IPS-11a (cell line): ENCODE results near the gene INO80.
A peak's percentile ranks its signal among the peaks of the same experiment; 100 is the strongest.
"Not testable (repeated sequence)": the region's sequence is repeated elsewhere in the genome, so short reads cannot be mapped to it uniquely, and the experiment has no call there.

Experiments used
- H3K4me3 ChIP-seq: one replicate; pipeline ENCODE4 v1.5.1; 2013; ENCODE audit warnings: low read depth, low read length, control low read depth

The INO80 gene

DNA sequence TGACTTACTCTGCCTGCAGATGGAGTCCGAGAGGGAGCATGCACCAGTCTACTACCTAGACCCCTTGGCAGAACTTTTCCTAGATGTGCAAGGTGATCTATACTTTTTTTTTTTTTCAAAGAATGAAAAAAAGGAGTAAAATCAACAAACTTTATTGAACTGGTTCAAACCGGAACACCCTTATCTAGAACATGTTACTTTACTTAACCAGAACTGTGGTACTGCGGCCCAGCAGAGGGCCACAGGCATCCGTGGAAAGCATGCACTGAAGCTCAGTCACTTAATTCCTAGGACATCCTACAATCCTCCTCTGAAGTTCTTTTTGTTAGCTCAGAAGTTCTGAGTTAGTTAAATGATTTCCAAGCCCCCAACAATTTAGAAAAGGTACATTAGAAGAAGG, 141.2 kb downstream of the INO80 start:
- no peak overlapping the region for H3K4me3 ChIP-seq

DNA sequence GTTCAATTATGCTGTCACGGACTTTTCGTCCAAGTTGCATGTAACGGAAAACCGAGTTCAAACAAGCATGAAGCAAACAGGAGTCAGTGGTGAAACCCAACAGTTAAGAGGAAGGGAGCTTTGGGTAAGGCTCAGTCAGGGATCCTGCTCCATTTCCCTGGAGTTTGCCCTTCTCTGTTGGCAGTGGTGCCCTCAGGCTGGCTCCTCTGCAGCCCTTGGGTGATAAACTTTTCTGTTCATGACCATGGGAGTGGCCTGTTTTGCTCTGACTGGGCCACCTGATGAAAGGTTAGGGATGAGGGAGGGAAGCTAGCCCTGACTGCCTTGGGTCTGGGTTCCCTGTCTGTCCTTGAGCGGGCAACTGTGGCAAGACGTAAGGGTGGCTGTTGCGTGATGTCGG, 146.7 kb downstream of the INO80 start:
- H3K4me3 ChIP-seq, result no peak overlapping the region

DNA sequence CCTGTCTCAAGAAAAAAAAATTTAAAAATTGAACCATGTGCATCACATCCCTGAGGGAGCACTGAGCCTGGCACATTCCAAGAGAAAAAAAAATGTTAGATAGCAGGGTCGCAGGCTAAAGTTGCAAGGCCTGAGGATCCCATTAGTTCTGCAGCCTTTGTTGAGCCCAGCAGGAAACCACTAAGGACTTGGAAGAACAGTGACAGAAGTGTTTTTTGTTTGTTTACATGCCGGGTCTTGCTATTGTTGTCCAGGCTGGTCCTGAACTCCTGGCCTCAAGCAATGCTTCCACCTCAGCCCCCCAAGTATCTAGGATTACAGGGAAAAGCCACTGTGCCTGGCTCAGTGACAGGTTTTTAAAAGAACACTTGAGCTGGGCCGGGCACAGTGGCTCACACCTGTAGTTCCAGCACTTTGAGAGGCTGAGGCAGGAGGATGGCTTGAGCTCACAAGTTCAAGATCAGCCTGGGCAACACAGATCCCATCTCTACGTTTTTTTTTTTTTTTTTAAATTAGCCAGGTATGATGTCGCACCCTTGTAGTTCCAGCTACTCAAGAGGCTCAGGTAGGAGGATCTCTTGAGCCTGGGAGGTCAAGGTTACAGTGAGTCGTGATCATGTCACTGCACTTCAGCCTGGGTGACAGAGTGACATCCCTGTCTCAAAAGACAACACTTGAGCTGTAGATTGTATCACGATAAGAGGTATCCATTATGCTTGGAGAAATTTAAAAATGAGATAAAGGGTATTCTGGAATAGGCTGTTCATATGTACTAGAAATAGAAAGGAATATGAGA, 147.6 kb downstream of the INO80 start:
- no peak overlapping the region for H3K4me3 ChIP-seq

DNA sequence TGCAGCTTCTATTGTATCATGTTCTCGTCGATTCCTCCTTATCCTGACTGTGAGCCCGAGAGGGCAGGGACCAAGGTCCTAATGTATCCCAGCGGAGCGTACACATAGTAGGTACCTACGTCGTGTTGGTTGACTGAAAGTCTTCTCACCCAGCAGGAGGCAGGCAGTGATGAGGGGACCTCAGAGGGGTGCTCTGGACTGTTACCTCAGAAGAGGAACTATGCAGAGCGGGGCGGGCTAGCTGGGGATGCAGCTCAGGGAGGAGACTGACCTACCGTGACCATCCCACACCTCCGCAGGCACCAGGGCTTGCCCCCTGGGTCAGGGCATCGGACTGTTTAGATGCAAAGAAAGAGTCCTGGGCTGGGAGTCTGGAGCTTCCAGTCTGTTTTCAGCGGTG, 151.4 kb downstream of the INO80 start:
- H3K4me3 ChIP-seq, result no peak overlapping the region

DNA sequence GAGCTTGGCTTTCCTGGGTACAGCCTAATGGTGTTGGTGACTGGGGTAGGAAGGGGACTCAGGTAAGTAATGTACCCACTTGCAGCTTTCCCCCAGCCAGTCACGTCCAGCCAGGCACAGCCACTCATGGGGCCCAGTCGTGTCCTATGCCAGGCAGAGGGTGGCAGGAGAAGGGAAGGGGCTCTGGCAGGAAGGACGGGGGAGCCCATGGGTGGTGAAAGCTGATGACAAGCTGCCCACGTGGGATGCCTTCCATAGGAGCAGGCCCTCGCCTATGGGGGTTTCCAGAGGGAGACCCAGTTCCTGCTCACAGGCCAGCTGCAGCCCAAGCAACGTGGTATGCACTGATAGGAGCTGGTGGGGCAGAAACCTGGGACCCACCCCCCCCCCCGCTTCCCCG, 152.1 kb downstream of the INO80 start:
- no peak overlapping the region for H3K4me3 ChIP-seq

- no peak overlapping the region for H3K4me3 ChIP-seq
These were observed 152.9 kb downstream of the INO80 start for GRCh38 chr15:40963201-40963600.

- H3K4me3 ChIP-seq, result not testable (repeated sequence)
These were observed 153.8 kb downstream of the INO80 start for GRCh38 chr15:40962317-40962716.

DNA sequence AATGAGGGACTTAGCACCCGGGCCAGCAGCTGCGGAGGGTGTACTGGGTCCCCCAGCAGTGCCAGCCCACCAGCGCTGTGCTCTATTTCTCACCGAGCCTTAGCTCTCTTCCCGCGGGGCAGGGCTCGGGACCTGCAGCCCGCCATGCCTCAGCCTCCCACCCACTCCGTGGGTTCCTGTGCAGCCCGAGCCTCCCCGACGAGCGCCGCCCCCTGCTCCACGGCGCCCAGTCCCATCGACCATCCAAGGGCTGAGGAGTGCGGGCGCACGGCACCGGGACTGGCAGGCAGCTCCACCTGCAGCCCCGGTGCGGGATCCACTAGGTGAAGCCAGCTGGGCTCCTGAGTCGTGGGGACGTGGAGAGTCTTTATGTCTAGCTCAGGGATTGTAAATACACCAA, 154.3 kb downstream of the INO80 start:
- H3K4me3 ChIP-seq, result not testable (repeated sequence)

DNA sequence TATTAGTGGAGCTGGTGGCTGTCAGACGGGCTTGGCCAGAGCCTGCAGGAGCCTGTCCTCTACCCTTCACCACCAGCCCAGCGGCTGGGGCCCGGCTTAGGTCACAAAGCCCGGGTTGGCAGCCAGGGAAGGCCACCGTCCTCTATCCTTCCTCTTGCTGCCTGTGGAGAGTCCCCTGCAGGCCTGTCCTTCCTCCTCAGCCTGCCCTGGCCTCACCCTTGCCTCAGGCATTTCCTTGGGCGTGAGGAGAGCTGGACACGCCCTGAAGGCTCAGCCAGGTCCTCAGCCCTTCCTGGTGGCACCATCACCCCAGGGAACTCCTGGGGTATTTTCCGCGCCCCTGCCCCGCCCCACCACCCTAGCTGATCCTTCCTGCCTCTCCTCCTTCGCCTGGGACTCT, 155.2 kb downstream of the INO80 start:
- H3K4me3 ChIP-seq, result no peak overlapping the region

- no peak overlapping the region for H3K4me3 ChIP-seq
These were observed 155.8 kb downstream of the INO80 start for GRCh38 chr15:40960151-40960885.

- H3K4me3 ChIP-seq, result no peak overlapping the region
These were observed 156.5 kb downstream of the INO80 start for GRCh38 chr15:40959331-40960141.

- H3K4me3 ChIP-seq, result no peak overlapping the region
These were observed 157.4 kb downstream of the INO80 start for GRCh38 chr15:40958723-40959122.

- H3K4me3 ChIP-seq, result no peak overlapping the region
These were observed 157.9 kb downstream of the INO80 start for GRCh38 chr15:40958146-40958545.

GRCh38 chr15:40957581-40958051, 158.5 kb downstream of the INO80 start:
- H3K4me3 ChIP-seq, result no peak overlapping the region

DNA sequence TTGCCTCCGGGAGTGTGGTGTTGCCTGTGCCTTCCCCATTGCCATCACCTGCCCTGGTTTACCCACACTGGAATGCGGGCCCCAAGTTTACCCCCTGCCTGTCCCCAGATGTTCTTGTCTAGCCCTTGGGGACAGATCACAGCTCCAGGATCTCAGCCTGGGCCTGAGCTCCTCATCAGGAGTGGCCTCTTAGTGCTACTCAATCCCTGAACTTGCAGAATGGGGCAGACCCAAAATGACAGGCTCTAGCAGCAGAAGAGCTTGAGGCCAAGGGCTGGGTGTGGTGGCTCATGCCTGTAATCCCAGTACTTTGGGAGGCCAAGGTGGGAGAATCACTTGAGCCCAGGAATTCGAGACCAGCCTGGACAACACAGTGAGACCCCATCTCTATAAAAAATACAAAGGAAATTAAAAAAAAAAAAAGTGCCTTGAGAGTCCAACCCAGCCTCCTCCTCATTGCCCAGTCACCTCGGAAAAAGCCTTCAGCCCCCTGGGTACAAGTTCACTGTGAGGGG, 159.0 kb downstream of the INO80 start:
- no peak overlapping the region for H3K4me3 ChIP-seq

DNA sequence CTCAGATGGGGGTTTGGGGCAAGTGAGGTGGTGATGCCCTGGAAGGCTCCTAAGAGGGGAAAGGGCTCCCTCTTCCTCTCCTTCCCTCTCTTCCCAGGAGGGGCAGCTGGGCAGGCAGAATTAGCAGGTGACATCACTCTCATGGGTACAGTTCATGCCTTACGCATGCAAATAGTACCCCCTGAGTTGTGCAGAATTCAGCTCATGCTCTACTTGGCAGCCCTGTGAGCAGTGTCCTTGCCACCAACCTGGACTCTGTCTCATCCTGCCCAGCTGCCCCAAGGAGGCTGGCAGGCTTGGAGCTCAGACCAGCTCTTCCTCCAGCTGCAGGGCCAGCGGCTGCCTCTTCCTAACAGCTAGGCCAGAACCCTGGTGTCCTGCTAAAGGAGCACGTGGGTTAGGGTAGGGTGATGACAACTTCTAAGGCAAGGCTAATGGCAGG, 159.5 kb downstream of the INO80 start:
- no peak overlapping the region for H3K4me3 ChIP-seq

DNA sequence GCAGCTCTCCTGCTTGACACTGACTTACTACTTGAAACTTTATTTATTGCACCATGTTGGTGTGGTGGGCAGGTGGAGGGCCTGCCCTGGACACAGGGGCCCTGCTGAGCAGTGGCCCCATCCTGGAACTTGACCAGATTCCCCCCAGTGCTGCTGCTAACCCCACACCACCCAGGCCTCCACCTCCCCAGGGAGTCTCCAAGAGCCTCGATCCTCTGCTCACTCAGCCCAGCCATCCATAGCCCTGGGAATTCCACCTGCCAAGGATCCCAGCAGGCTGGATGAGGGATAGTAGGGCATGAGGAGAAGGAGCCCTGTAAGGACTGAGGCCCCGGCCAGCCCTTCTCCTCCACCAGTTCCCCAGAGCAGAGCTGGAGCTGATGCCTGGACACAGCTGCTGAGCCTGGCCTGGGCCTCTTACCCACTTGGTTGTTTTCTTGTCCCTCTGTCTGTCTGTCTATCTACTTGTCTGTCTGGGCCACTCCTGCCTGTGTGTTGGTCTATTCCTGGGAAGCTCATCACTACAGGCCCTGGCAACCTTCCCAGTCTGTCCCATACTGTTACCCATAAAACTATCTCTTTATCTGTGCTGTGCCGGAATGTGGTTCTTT, 160.0 kb downstream of the INO80 start:
- H3K4me3 ChIP-seq, result peak overlapping the region; percentile 1

DNA sequence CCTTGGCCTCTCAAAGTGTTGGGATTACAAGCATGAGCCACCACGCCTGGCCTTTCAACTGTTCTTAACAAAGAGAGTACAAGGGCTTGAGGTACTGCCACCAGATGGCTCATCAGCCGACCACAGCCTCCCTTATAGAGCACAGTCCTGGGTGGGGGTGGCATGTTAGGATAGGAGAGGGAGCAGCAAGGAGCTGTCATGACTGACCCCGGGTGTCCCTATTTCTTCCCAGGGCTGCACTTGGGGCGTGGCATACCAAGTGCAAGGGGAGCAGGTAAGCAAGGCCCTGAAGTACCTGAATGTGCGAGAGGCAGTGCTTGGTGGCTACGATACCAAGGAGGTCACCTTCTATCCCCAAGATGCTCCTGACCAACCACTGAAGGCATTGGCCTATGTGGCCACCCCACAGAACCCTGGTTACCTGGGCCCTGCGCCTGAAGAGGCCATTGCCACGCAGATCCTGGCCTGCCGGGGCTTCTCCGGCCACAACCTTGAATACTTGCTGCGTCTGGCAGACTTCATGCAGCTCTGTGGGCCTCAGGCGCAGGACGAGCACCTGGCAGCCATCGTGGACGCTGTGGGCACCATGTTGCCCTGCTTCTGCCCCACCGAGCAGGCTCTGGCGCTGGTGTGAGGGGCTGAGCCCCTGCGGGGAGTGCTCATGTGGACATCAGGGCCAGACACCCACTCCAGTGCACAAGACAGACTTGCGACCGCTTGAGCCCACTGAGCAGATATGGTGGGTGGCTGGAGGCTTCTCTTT, 160.8 kb downstream of the INO80 start:
- H3K4me3 ChIP-seq, result no peak overlapping the region

DNA sequence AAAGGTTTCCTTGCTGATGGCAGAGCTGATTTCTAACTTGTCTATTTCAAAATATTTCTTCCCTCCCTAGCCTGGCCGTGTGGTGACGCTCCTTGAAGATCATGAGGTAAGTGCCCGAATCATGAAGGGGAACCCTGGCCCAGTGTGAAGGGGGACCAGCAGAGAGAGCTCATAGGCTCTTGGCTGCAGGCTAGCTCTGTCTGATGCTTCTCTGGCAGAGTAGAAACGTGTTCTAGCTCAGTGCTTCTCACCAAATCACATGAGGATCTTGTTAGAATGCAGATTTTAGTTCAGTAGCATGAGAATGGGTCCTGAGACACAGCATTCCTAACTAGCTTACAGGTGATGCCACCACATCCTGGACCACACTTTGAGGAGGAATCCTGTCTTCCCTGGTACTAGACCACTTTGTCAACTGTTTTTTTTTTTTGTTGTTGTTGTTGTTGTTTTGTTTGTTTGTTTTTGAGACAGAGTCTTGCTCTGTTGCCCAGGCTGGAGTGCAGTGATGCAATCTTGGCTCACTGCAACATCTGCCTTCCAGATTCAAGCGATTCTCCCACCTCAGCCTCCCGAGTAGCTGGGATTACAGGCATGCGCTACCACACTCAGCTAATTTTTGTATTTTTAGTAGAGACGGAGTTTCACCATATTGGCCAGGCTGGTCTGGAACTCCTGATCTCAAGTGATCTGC, 161.8 kb downstream of the INO80 start:
- H3K4me3 ChIP-seq, result peak overlapping the region; percentile 89
